RWPE2 (cell line): ENCODE data around the gene SPHK1.
A peak's percentile ranks its signal among the peaks of the same experiment; 100 is the strongest.

Source experiments
- ATAC-seq: fragments of 200-7000 bp; cut with Tn5 transposase; 3 replicates; pipeline ENCODE4 v1.9.1; 2021; ENCODE audit warnings: low read depth
- DNase-seq: peaks from one replicate; pipeline ENCODE4 v3.0.0-alpha.2; 2020; ENCODE audit warnings: low spot score
- H3K27ac ChIP-seq: fragments of 450-650 bp; 2 replicates; pipeline ENCODE4 v1.5.1; 2017; ENCODE audit warnings: mild to moderate bottlenecking; ENCODE audit not compliant: poor library complexity, severe bottlenecking
- H3K27me3 ChIP-seq: fragments of 250-450 bp; sonication (Bioruptor Pico); 2 replicates; pipeline ENCODE4 v1.5.1; 2021; ENCODE audit warnings: mild to moderate bottlenecking, moderate library complexity; ENCODE audit not compliant: insufficient read depth, poor library complexity, severe bottlenecking
- H3K36me3 ChIP-seq: fragments of 250-450 bp; sonication (Bioruptor Pico); 2 replicates; pipeline ENCODE4 v1.5.1; 2020; ENCODE audit warnings: low read depth, mild to moderate bottlenecking, moderate library complexity
- H3K4me1 ChIP-seq: fragments of 250-450 bp; sonication (Bioruptor Pico); 2 replicates; pipeline ENCODE4 v1.5.1; 2021; ENCODE audit warnings: mild to moderate bottlenecking, moderate library complexity; ENCODE audit not compliant: insufficient read depth, poor library complexity, severe bottlenecking
- H3K4me3 ChIP-seq: fragments of 250-450 bp; sonication (Bioruptor Pico); 2 replicates; pipeline ENCODE4 v1.5.1; 2021; ENCODE audit warnings: mild to moderate bottlenecking, moderate library complexity; ENCODE audit not compliant: severe bottlenecking
- H3K9me3 ChIP-seq: fragments of 250-450 bp; sonication (Bioruptor Pico); 2 replicates; pipeline ENCODE4 v1.5.1; 2021; ENCODE audit warnings: mild to moderate bottlenecking, moderate library complexity; ENCODE audit not compliant: severe bottlenecking
- TF ChIP-seq, protein P1 (sequence below): fragments of 450-650 bp; IDR thresholded peaks from one replicate; pipeline ENCODE4 v1.5.1; 2017; ENCODE audit warnings: mild to moderate bottlenecking, moderate library complexity; ENCODE audit not compliant: poor library complexity, severe bottlenecking

SPHK1 gene

GRCh38 chr17:76383546-76384221, 725 bp upstream of the SPHK1 start:
- TF ChIP-seq, protein P1, sequence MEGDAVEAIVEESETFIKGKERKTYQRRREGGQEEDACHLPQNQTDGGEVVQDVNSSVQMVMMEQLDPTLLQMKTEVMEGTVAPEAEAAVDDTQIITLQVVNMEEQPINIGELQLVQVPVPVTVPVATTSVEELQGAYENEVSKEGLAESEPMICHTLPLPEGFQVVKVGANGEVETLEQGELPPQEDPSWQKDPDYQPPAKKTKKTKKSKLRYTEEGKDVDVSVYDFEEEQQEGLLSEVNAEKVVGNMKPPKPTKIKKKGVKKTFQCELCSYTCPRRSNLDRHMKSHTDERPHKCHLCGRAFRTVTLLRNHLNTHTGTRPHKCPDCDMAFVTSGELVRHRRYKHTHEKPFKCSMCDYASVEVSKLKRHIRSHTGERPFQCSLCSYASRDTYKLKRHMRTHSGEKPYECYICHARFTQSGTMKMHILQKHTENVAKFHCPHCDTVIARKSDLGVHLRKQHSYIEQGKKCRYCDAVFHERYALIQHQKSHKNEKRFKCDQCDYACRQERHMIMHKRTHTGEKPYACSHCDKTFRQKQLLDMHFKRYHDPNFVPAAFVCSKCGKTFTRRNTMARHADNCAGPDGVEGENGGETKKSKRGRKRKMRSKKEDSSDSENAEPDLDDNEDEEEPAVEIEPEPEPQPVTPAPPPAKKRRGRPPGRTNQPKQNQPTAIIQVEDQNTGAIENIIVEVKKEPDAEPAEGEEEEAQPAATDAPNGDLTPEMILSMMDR, result no peak
- DNase-seq, result peak; percentile 74
- H3K9me3 ChIP-seq, result no peaks in the 10 kb centered on the region
- peak overlapping the region; percentile 84 for H3K27ac ChIP-seq
- H3K4me3 ChIP-seq, result peak overlapping the region; percentile 49
- ATAC-seq, result 0 out of 3 replicates have a peak, but pooled peaks have one; percentile 5
- no peaks in the 10 kb centered on the region for H3K27me3 ChIP-seq
- H3K4me1 ChIP-seq, result no peaks in the 10 kb centered on the region
- H3K36me3 ChIP-seq, result peaks cover 13% of the 10 kb centered on the region

DNA sequence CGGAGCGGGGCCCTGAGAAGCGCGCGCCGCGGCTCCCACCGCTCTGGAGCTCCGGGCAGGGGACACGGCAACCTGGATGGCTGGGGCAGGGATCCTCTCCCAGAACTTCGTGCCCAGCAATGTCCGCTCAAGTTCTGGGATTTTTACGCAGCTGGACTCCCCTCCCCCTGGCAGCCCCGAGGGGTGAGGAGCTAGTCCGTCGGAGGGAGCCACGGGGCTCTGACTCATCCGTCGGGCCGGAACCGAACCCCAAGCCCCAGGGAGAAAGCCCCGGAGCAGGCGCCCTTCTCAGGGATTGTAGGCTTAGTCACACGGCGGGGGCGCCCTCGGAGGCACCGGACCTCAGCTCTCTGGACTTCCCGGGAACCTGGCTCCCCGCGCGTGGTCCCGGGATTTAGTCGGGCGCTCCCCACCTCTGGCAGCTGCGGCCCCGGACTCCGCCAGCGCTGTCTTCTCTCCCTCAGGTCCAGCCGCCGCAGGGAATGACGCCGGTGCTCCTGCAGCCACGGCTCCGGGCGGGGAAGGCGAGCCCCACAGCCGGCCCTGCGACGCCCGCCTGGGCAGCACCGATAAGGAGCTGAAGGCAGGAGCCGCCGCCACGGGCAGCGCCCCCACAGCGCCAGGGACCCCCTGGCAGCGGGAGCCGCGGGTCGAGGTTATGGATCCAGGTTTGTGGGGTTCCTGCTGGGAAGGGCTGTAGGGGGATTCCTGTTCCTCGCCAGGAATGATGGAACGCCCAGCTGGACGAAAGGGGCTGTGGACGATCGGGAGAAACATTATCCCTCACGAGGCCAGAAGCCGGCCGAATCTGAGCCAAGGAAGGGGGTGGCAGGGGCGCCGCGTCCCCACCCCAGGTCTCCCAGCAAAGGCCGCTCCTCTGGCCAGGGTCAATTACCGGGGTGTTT, 830 bp downstream of the SPHK1 start:
- peak overlapping the region; percentile 84 for H3K27ac ChIP-seq
- no peaks in the 10 kb centered on the region for H3K4me1 ChIP-seq
- TF ChIP-seq, protein P1, result no peak

GRCh38 chr17:76385892-76386786, 1.7 kb downstream of the SPHK1 start:
- H3K4me1 ChIP-seq, result no peaks in the 10 kb centered on the region
- peak; percentile 83 for DNase-seq
- peak overlapping the region; percentile 49 for H3K4me3 ChIP-seq
- TF ChIP-seq, protein P1, result peak; percentile 90
- peak; percentile 10 for ATAC-seq
- no peaks in the 10 kb centered on the region for H3K9me3 ChIP-seq
- H3K27ac ChIP-seq, result peak overlapping the region; percentile 84
- peaks cover 15% of the 10 kb centered on the region for H3K36me3 ChIP-seq
- no peaks in the 10 kb centered on the region for H3K27me3 ChIP-seq

More for the DNA sequence above, 830 bp downstream of the SPHK1 start:
- peaks cover 13% of the 10 kb centered on the region for H3K36me3 ChIP-seq
- no peaks in the 10 kb centered on the region for H3K9me3 ChIP-seq
- DNase-seq (peak; percentile 88), ATAC-seq (peak; percentile 4; the same call in 2 of the 3 replicates)
- H3K27me3 ChIP-seq, result no peaks in the 10 kb centered on the region
- H3K4me3 ChIP-seq, result peak overlapping the region; percentile 49

GRCh38 chr17:76386966-76387765, 2.8 kb downstream of the SPHK1 start:
- H3K4me1 ChIP-seq, result no peaks in the 10 kb centered on the region
- DNase-seq, result peak; percentile 68
- peak overlapping the region; percentile 84 for H3K27ac ChIP-seq
- H3K9me3 ChIP-seq, result no peaks in the 10 kb centered on the region
- no peak for ATAC-seq
- H3K36me3 ChIP-seq, result peaks cover 19% of the 10 kb centered on the region
- H3K27me3 ChIP-seq, result no peaks in the 10 kb centered on the region
- TF ChIP-seq, protein P1, result no peak
- no peak overlapping the region for H3K4me3 ChIP-seq
